IMR-90 (cell line): ENCODE data around the gene ARHGAP10. TPM values are rescaled to one million over a fixed set of nuclear protein-coding genes. Genes with fewer than 3 reads are reported as not detected.

Experiments
- ATAC-seq: fragments of 200-7000 bp; cut with Tn5 transposase; 2 replicates; pipeline ENCODE4 v1.9.1; 2020; ENCODE audit warnings: low read depth, mild to moderate bottlenecking, moderate library complexity
- BruUV-seq: library from RNA; stranded (reverse); fragments of 400-500 nt; replicated peaks from 2 replicates; lab custom pipeline; 2021; lab: Mats Ljungman, UMichigan
- CTCF ChIA-PET: fragments of 300-600 bp; formaldehyde crosslinking; extraction: SDS; loops from one replicate; lab custom pipeline; 2021; ENCODE audit warnings: antibody characterized with exemption; lab: Yijun Ruan, JAX
- POLR2A ChIA-PET: fragments of 300-600 bp; sonication (Branson Sonifier 250); formaldehyde crosslinking; loops from one replicate; lab custom pipeline; 2022; ENCODE audit warnings: antibody characterized with exemption; ENCODE audit not compliant: unreplicated experiment; lab: Charles Lee
- DNase-seq: peaks from one replicate; pipeline ENCODE4 v3.0.0; 2013
- H2AFZ ChIP-seq: replicated peaks from 2 replicates; pipeline ENCODE3; 2013; ENCODE audit warnings: low read length, mild to moderate bottlenecking; ENCODE audit not compliant: poor library complexity
- H2AK5ac ChIP-seq: 2 replicates; pipeline ENCODE4 v1.6.1; 2013; ENCODE audit warnings: low read depth, low read length, inconsistent platforms
- H2AK9ac ChIP-seq: replicated peaks from 2 replicates; pipeline ENCODE3; 2013; ENCODE audit warnings: mild to moderate bottlenecking, low read depth, low read length, moderate library complexity; ENCODE audit not compliant: poor library complexity
- H2BK120ac ChIP-seq: 2 replicates; pipeline ENCODE4 v1.6.1; 2013; ENCODE audit warnings: low read depth, low read length, inconsistent platforms
- H2BK15ac ChIP-seq: 3 replicates; pipeline ENCODE4 v1.6.1; 2013; ENCODE audit warnings: low read depth, low read length, inconsistent platforms
- H2BK20ac ChIP-seq: 2 replicates; pipeline ENCODE4 v1.6.1; 2013; ENCODE audit warnings: low read depth, mild to moderate bottlenecking, inconsistent platforms, low read length, moderate library complexity
- H2BK5ac ChIP-seq: 2 replicates; pipeline ENCODE4 v1.6.1; 2013; ENCODE audit warnings: mild to moderate bottlenecking, low read depth, low read length, inconsistent platforms; ENCODE audit not compliant: poor library complexity, severe bottlenecking
- H3K14ac ChIP-seq: replicated peaks from 2 replicates; pipeline ENCODE4 v1.6.1; 2013; ENCODE audit warnings: low read depth, low read length, inconsistent platforms
- H3K18ac ChIP-seq: 2 replicates; pipeline ENCODE4 v1.6.1; 2013; ENCODE audit warnings: low read depth, low read length, control low read depth
- H3K23ac ChIP-seq: 2 replicates; pipeline ENCODE4 v1.6.1; 2013; ENCODE audit warnings: low read depth, low read length, inconsistent platforms
- H3K27ac ChIP-seq: 2 replicates; pipeline ENCODE4 v1.5.1; 2013; ENCODE audit warnings: mild to moderate bottlenecking, control low read depth, low read length; ENCODE audit not compliant: insufficient read depth
- H3K27me3 ChIP-seq: 2 replicates; pipeline ENCODE4 v1.6.1; 2013; ENCODE audit warnings: low read length; ENCODE audit not compliant: control insufficient read depth, insufficient read depth
- H3K36me3 ChIP-seq: 2 replicates; pipeline ENCODE4 v1.6.1; 2013; ENCODE audit warnings: low read length, mixed read lengths; ENCODE audit not compliant: control insufficient read depth, insufficient read depth
- H3K4ac ChIP-seq: 2 replicates; pipeline ENCODE4 v1.6.1; 2013; ENCODE audit warnings: low read depth, low read length, inconsistent platforms
- H3K4me1 ChIP-seq: 2 replicates; pipeline ENCODE4 v1.6.1; 2013; ENCODE audit warnings: low read length, mixed read lengths; ENCODE audit not compliant: control insufficient read depth, insufficient read depth
- H3K4me2 ChIP-seq: 2 replicates; pipeline ENCODE4 v1.6.1; 2013; ENCODE audit warnings: low read depth, mild to moderate bottlenecking, control low read depth, low read length, moderate library complexity
- H3K4me3 ChIP-seq: 2 replicates; pipeline ENCODE4 v1.5.1; 2013; ENCODE audit warnings: low read depth, mild to moderate bottlenecking, control low read depth, low read length, moderate library complexity; ENCODE audit not compliant: insufficient read depth
- H3K56ac ChIP-seq: 2 replicates; pipeline ENCODE4 v1.6.1; 2013; ENCODE audit warnings: low read length, inconsistent platforms; ENCODE audit not compliant: insufficient read depth; ENCODE audit errors: extremely low read depth
- H3K79me1 ChIP-seq, 2 experiments: 2 replicates each; pipeline ENCODE4 v1.6.1; 2013; ENCODE audit warnings: low read length in 2 of 2, inconsistent platforms in 1 of 2, low read depth in 1 of 2
- H3K9ac ChIP-seq: 2 replicates; pipeline ENCODE4 v1.6.1; 2013; ENCODE audit warnings: low read depth, low read length, control low read depth
- H3K9me1 ChIP-seq: 2 replicates; pipeline ENCODE4 v1.6.1; 2013; ENCODE audit warnings: low read length, inconsistent platforms; ENCODE audit not compliant: insufficient read depth
- H3K9me3 ChIP-seq: 2 replicates; pipeline ENCODE4 v1.6.1; 2013; ENCODE audit warnings: low read length; ENCODE audit not compliant: control insufficient read depth, insufficient read depth
- H4K20me1 ChIP-seq: 2 replicates; pipeline ENCODE4 v1.6.1; 2013; ENCODE audit warnings: low read length, inconsistent platforms; ENCODE audit not compliant: insufficient read depth
- H4K5ac ChIP-seq: 2 replicates; pipeline ENCODE4 v1.6.1; 2013; ENCODE audit warnings: mild to moderate bottlenecking, low read depth, low read length, control low read depth
- H4K8ac ChIP-seq, 2 experiments: 2 replicates each; pipeline ENCODE4 v1.6.1; 2013; ENCODE audit warnings: low read depth in 2 of 2, low read length in 2 of 2, control low read depth in 1 of 2, inconsistent platforms in 1 of 2
- H4K91ac ChIP-seq: 2 replicates; pipeline ENCODE4 v1.6.1; 2013; ENCODE audit warnings: low read depth, low read length, inconsistent platforms; ENCODE audit not compliant: insufficient read depth
- MXI1 ChIP-seq: IDR thresholded peaks from 2 replicates; pipeline ENCODE4 v1.6.1; 2012; ENCODE audit warnings: low read depth, mild to moderate bottlenecking, low read length, moderate library complexity, borderline replicate concordance
- NFE2L2 ChIP-seq: fragments of 150-350 bp; IDR thresholded peaks from 2 replicates; pipeline ENCODE4 v1.6.1; 2016; ENCODE audit warnings: low read depth, mild to moderate bottlenecking, low read length
- POLR2A ChIP-seq: IDR thresholded peaks from 2 replicates; pipeline ENCODE4 v1.6.1; 2012; ENCODE audit warnings: mild to moderate bottlenecking, low read depth, low read length
- WGBS, 2 experiments: methylation state at CpG; one replicate each; pipeline versions ENCODE4 v1.1.5 to v1.1.7; 2013; ENCODE audit warnings: missing lambda C conversion rate in 2 of 2; ENCODE audit not compliant: insufficient read length in 1 of 2; ENCODE audit errors: extremely low coverage in 2 of 2; 5-methylcytosine and 5-hydroxymethylcytosine counted together
- dilution Hi-C: fragments of 300-500 bp; cut with HindIII; formaldehyde crosslinking; loops from one replicate; pipeline ENCODE4 v1.14.3; 2018; ENCODE audit warnings: low sequenced_read_pairs; ENCODE audit not compliant: unreplicated experiment
- in situ Hi-C: fragments of 300-500 bp; cut with MboI; formaldehyde crosslinking; loops from 3 replicates; pipeline ENCODE4 v1.14.3; 2019; ENCODE audit warnings: low sequenced_read_pairs, inconsistent platforms, mixed read lengths
- intact Hi-C: fragments of 100-400 bp; cut with micrococcal nuclease; formaldehyde crosslinking; loops from 2 replicates; pipeline ENCODE4 v1.10.0; 2022
- polyA plus RNA-seq, 3 experiments: library from polyadenylated mRNA; depleted of rRNA; stranded (reverse); fragments of >200 nt; gene quantifications; 2 replicates each; pipeline ENCODE4 v1.2.3, GENCODE V29; 2012; ENCODE audit warnings: low replicate concordance in 1 of 3
- total RNA-seq: library from RNA; depleted of rRNA; stranded (reverse); fragments of >200 nt; gene quantifications from 2 replicates; pipeline ENCODE4 v1.2.3, GENCODE V29; 2012

Gene ARHGAP10
- total and polyA plus RNA-seq, 2 of the 4 experiments (the other 2 are of a cell fraction) = 27.1 to 29.4 TPM

DNA sequence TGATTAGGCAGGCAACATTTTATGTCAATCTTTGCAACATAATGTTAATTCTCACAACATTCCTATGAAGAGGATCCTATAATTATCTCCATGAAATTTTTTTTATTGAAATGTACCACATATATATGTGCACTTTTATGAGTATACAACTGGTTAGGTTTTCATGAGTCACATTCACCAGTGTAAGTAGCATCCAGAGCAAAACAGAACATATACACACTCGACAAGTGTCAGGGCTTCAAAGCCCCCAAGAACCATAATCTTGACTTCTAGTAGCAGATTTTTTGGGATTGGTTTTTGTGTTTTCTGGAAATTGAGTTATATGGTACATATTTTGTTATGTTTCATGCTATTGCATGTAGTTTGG is 62.4 kb downstream of the ARHGAP10 start:
- no peak overlapping the region for H2AFZ ChIP-seq
- H3K4me3 ChIP-seq = no peak overlapping the region
- H3K4me2 ChIP-seq = no peak overlapping the region
- H3K9me1 ChIP-seq = peaks cover 15% of the 10 kb centered on the region
- intact Hi-C loops (no loop called here), in situ Hi-C loops (no loop called here), dilution Hi-C loops (no loop called here)
- no peak overlapping the region for H2BK15ac ChIP-seq
- no peak overlapping the region for H2BK5ac ChIP-seq
- H2BK20ac ChIP-seq = no peak overlapping the region
- no peaks in the 10 kb centered on the region for H3K36me3 ChIP-seq
- H3K56ac ChIP-seq = no peak overlapping the region
- no peak overlapping the region for H4K8ac ChIP-seq
- DNase-seq (no peak), ATAC-seq (no peak)
- H3K27ac ChIP-seq = no peak overlapping the region
- H3K27me3 ChIP-seq = no peaks in the 10 kb centered on the region
- no peak overlapping the region for H2AK9ac ChIP-seq
- H2AK5ac ChIP-seq = no peak overlapping the region
- H3K4me1 ChIP-seq = peaks cover 14% of the 10 kb centered on the region
- H3K4ac ChIP-seq = no peak overlapping the region
- no peak overlapping the region for H3K14ac ChIP-seq
- ChIA-PET POLR2A (no interaction called here), CTCF (interaction anchor here (1.7 to 1.8 kb wide), 2 partner anchors 9 to 15 kb away, joined by 4 to 5 read pairs; no protein-coding TSS in a partner anchor)
- WGBS, 2 experiments = no CpG with 5 or more reads among the region's 1 CpG
- peaks cover 32 to 69% of the 10 kb centered on the region in 2 experiments for H3K79me1 ChIP-seq
- TF ChIP-seq POLR2A (no peak), MXI1 (no peak), NFE2L2 (no peak)
- H4K5ac ChIP-seq = no peak overlapping the region
- no peaks in the 10 kb centered on the region for H3K9me3 ChIP-seq
- no TSS peak for BruUV-seq
- no peak overlapping the region for H4K91ac ChIP-seq
- no peak overlapping the region for H3K18ac ChIP-seq
- H2BK120ac ChIP-seq = no peak overlapping the region
- no peak overlapping the region for H3K23ac ChIP-seq
- H3K9ac ChIP-seq = no peak overlapping the region
- peaks cover 23% of the 10 kb centered on the region for H4K20me1 ChIP-seq
